Activated CD4-positive, alpha-beta T cell treated with anti-CD3 and anti-CD28 coated beads, Interleukin-2, amount 50 U/mL, for 48 hours (primary cell): ENCODE data around the gene IWS1.
"Not testable (repeated sequence)": the region's sequence is repeated elsewhere in the genome, so short reads cannot be mapped to it uniquely, and the experiment has no call there.

Source experiments
- DNase-seq, 2 experiments: peaks; one replicate each; pipeline ENCODE4 v3.0.0-alpha.2; 2020

Gene IWS1

GRCh38 chr2:127560201-127560930 is 34.1 kb upstream of the IWS1 start:
- no peak for DNase-seq

GRCh38 chr2:127559454-127559853 is 33.2 kb upstream of the IWS1 start:
- DNase-seq, result no peak

GRCh38 chr2:127558911-127559310 is 32.6 kb upstream of the IWS1 start:
- DNase-seq, result no peak

- DNase-seq, result no peak
These were observed 26.6 kb upstream of the IWS1 start for GRCh38 chr2:127552846-127553245.

- DNase-seq, result no peak
These were observed 26.0 kb upstream of the IWS1 start for GRCh38 chr2:127552336-127552735.

GRCh38 chr2:127551221-127551930 is 25.1 kb upstream of the IWS1 start:
- no peak for DNase-seq

GRCh38 chr2:127546797-127547196 is 20.5 kb upstream of the IWS1 start:
- no peak for DNase-seq

GRCh38 chr2:127545796-127546195 is 19.5 kb upstream of the IWS1 start:
- no peak for DNase-seq

GRCh38 chr2:127545189-127545588 is 18.9 kb upstream of the IWS1 start:
- no peak for DNase-seq

- not testable (repeated sequence) for DNase-seq
These were observed 16.8 kb upstream of the IWS1 start for GRCh38 chr2:127543013-127543501.

- no peak for DNase-seq
These were observed 15.9 kb upstream of the IWS1 start for GRCh38 chr2:127542231-127542630.

- DNase-seq, result no peak
These were observed 15.5 kb upstream of the IWS1 start for GRCh38 chr2:127541809-127542208.

GRCh38 chr2:127537644-127538043 is 11.4 kb upstream of the IWS1 start:
- no peak for DNase-seq

- no peak for DNase-seq
These were observed 10.6 kb upstream of the IWS1 start for GRCh38 chr2:127536707-127537541.

GRCh38 chr2:127535918-127536317 is 9.6 kb upstream of the IWS1 start:
- DNase-seq, result no peak

- DNase-seq, result no peak
These were observed 9.2 kb upstream of the IWS1 start, which contains the start of gene MYO7B for GRCh38 chr2:127535422-127535901. Gene MYO7B, plus strand, starts transcription at chr2:127535683. Its CDS starts 24,040 bp downstream, at chr2:127559723.

- DNase-seq, result no peak
These were observed 6.0 kb upstream of the IWS1 start for GRCh38 chr2:127532296-127532695.

- no peak for DNase-seq
These were observed 4.9 kb upstream of the IWS1 start for GRCh38 chr2:127531221-127531648.

- no peak for DNase-seq
These were observed 4.2 kb upstream of the IWS1 start for GRCh38 chr2:127530245-127531140.

- DNase-seq, result not testable (repeated sequence)
These were observed 3.1 kb upstream of the IWS1 start for GRCh38 chr2:127529416-127529815.

- DNase-seq, result no peak
These were observed 2.2 kb upstream of the IWS1 start for GRCh38 chr2:127528487-127528886.
